GOT3 (cell line): ENCODE measurements around the gene PLCH1.

Experiments
- DNase-seq: peaks from one replicate; lab custom pipeline; 2025; ENCODE audit warnings: mixed read lengths; lab: John Stamatoyannopoulos, UW

Gene PLCH1

DNA sequence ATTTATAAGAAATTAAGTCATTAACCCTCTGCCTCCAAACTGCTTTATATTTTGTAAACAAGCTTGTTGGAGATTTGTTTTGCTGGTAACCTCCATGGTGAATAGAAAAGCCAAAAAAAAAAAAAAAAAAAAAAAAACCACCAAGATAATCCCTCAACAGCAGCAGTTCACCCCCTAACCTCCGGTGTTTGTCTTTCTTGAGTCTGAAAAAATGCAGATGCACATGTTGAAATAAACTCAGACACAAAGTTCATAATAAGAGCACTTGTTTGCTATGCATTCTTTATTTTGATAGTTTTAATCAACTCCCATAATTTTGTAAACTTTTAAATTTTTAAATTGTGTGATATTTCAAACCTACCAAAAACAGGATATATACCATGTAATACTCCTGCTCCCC is 1.8 kb upstream of the PLCH1 start:
- no peak for DNase-seq

DNA sequence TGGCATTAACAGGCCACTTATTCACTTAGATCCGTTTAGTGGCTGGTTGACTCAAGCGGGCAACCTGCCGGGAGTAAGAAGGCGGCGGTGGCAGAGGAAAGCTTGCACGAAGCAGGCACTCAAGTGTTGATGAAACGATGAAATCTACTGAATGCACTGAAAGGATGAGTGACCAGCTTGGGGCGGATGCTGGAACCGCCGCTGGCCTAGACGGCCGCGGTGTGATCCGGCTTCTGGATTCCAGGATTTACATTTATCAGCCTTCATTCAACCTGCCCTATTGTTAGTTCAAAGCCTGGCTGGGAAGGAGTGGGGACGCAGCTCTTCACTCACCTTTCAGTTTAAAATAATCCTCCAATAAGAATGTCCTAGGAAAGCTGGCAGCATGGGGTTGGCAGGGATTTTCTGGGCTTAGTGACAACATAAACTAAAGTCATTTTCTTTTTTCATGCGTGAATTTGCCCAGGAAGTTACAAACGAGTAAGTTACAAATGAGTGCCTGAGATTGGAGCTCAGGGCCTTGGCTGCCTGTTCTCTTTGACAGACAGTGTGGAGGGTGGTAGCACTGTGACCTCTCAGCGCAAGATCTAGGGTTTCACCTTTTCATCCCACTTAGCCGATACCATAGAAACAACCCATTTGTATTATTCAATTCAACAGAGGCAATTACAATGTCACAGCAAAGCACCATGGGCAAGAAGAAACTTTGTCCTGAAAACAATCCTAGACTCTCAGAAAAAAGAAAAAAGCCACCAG is 1.1 kb upstream of the PLCH1 start:
- DNase-seq: no peak

DNA sequence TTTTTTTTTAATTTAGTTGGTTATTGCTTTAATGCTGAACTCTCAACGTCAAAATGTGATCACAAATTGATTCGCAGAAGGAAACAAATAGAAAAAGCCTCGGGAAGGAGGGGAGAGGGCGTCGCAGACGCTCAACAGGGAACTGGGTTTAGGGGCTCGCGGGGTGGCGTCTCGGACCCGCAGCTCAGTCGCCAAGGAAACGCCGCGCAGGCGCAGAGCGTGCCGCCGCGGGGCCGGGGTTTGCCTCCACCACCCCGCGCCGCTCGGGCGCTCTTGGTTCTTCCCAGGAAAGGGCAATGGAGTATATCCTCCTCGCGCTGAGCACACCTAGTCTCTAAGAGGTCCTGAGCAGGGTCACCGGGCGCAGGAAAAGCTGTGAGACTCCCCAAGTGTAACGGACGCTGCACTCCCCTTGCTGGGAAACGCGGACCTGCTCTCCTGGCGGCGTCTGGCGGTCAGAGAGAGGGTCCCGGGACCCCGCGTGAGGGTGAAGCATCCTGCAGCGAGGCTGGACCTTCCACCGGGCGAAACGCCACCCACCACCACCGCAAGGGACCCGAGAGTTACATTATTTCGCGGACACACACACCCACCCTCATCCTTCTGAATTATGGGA is 753 bp downstream of the PLCH1 start:
- DNase-seq: no peak

DNA sequence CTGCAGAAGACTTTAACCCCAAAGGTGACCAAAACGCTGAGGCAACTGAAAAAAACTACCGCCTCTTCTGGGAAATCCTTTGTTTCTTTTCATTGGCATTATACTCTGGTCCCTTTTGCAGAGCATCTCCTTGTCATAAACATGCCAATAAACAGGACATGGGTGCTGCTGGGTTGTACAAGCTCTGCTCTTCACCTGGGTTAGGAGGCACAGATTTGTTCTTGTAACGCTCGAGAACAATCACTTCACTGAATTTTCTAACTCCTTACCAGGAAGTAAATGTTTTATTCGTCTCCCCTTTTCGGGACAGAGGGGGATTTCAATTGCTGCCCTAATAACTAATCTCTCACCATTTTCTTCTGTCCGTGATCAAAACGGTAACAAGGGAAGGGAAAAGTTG is 1.3 kb downstream of the PLCH1 start:
- no peak for DNase-seq

DNA sequence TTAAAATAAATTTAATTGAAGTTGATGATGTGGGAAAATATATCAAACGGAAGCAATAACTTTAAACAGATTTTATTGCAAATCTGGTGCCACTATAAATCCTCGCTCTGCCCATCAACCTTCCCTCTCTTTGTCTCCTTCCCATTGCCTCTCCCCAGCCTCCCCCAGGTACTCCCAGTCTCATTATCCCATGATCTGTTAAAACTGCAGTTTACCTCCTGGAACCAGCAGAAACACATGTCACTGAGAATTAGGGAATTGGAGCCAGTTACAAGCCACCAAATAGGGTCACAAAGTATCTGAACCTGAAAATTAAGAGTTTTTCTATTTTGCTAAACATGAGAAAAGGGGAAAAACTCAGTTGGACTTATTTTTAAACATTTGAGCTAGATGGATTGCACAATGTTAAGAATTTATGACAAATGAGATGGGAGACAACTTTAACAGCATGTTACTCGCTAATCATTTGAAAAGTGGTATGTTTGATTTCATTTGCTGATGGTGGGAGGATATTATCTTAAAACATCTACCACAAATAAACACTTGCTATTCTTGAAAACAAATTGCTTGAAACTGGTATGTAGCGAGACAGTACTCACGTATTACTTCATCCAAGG is 2.4 kb downstream of the PLCH1 start:
- DNase-seq: no peak

DNA sequence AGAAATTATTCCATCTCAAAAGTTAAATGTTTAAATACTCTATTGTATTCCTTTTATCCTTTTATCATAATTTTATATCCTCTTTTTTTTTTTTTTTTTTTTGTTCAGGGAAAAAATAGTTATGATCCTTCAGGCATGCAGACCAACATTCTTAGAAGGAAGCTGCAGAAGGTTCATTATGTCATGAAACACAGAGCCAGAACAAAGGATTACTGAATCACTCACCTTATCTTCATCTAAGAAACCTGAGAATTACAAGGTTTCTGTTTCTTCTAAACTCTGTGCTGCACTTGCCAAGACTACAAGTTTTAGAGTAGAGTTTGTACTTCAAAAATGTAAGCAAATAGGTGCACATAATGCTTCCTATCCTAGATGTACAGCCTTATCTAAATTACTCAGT is 3.3 kb downstream of the PLCH1 start:
- DNase-seq: no peak

DNA sequence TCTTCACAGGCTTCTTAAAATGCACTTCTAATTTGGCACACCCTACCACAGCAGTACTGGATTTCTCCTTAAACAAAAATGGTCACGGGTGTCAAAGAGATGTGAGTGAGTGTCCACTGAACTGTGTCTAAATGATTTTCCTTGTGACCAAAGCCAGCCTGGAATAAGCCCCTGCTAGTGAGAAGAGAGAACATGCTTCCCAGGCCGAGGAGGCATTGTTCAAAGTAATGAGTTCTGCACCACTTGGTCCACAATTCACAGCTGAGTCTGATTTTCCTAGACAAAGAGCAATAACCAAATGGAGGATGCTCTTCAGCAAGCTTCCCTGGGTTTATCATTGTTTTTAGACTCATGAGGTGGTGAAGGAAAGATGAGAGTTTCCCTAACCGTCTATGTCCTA is 3.8 kb downstream of the PLCH1 start:
- DNase-seq: no peak

DNA sequence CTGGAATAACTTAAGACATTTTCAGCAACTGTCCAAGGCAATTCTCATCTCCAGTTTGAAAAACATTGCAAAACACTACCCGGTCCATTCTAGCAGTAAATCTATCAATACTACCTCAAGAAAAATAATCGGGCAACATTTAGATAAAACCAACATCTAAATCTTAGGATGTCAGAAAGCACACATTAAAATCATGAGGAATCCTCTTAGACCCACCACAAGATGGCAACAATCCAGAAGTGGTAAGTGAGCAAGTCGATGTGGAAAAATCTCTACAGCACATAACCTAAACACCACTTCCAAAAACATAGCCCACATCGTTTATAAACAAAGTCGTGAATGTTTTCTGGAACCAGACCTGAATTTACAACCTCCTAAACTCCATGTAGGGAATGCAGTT is 5.7 kb downstream of the PLCH1 start:
- DNase-seq: no peak

DNA sequence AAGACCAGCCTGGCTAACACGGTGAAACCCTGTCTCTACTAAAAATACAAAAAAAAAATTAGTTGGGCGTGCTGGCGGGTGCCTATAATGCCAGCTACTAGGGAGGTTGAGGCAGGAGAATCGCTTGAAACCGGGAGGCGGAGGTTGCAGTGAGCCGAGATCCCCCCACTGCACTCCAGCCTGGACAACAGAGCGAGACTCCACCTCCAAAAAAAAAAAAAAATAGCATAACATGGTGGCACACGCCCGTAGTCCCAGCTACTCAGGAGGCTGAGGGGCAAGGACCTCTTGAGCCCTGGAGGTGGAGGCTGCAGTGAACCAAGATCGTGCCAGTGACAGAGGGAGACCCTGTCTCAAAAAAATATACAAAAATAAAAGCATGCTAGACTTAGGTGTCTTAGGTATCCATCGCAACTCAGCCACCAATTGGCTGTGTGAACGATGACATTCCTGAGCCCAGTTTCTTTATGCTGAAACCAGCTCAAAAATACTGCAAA is 6.2 kb downstream of the PLCH1 start:
- DNase-seq: no peak

DNA sequence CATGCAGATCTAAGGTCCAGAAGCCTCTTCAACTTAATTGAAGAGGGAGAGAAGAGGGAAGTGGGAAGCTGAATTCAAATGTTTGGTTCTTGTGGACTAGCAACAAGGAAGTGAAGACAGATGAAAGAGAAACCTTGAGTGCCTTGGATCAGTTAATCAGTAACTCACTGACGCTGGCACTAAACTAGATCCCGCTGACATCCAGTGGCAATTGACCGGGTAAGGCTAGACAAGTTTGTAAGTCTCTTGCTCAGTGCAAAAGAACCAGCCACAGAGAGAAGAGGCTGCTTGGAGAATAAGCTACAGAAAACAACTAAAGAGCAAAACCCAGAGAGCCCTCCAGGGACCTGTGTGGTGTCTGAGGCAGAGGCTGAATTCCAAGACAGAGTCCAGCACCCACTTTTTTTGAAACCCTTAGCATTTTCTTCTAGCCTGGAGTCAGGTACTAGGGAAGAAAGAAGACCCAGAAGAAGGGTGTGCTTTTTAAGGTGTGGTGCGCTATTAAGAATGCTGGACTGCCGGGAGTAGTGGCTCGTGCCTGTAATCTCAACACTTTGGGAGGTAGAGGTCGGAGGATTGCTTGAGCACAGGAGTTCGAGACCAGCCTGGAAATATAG is 6.9 kb downstream of the PLCH1 start:
- DNase-seq: no peak

DNA sequence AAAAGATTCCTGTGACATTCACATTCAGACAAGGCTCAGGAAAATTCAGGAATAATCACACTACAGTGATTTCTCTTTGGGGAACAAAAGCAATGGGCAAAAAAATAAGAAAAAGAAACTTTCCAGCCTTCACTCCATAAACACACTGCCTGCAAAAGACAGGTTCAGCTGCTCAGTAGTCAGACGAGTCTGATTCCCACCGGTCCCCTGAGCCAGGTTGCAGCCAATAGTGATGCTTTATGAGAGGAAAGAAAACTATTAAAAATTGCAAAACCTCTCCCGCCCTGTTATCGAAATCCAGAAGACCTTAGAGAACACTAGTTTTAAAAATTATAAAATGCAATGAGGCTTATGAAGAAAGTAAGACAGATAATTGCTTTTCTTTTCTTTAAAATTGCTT is 8.5 kb downstream of the PLCH1 start:
- DNase-seq: no peak

DNA sequence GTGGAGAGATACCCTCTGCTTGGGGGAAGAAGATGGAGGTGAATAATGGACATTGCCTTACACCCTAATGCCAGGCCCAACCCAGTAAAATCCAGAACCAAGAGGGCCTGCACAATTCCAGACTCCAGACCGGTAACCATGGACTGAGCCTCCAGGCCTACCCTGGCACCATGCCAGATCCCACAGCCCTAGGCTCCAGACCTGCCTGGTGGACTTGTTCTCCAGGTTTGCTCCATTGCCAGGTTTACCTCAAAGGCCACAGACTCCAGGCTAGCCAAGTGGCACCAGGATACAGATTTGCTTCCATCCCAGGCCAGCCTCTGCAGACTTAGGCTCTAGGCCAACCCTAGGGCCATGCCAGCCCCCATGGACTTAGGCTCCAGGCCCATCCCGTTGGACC is 14.0 kb downstream of the PLCH1 start:
- DNase-seq: no peak

DNA sequence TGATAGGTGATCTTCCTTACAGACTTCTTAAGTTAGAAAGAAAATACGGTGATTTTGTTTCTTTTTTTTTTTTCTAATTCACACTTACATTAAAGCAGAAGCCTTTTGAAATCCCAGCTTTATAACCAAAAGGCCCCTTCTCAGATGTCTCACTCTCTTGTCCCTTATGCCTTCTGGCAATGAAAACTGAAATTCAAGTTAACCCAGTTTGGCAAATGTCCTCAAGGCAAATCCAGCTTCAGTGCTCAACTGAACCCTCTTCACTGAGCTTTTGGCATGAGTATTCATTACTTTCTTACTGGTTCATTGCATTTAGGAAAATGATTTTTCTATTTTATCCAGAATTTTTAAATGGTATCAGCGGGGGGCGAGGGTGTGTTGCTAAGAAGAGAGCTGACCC is 17.0 kb downstream of the PLCH1 start:
- no peak for DNase-seq

DNA sequence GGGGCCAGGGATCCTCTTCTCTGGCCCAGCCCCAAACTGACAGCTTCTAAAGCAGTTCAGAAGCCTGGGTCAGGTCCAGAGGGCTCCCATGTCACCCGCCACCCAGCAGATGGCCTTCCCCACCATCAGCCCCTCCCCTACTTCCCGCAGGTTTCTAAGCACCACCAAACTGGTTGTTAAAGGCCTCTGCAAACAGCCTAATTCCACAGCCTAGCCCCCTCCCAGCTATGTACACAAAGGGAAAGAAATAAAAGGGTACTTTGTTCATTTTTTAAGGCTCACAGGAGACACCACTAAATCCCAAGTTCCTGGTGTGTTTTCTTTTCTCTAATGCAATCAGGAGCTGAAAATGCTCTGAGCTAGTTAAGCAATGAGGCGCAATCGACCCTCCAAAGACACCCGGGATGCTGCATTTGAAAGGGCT is 30.6 kb downstream of the PLCH1 start:
- no peak for DNase-seq

DNA sequence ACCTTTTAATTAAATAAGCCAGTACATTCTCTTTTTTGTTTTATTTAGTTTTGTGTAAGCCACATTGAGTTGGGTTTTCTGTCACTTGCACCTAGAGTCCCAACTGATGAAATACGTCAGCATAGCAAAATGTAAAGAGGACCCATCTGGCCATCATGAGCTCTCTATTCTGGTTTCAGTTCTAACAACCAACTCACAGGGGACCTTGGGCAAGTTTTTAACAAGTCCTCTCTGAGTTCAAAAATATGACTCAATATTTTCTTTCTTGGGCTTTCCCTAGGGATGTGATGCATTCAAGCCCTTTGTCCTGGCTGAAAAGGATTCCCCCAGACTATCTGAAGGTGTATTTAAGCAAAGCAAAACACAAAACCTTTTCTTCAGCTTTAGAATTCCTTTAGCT is 32.9 kb downstream of the PLCH1 start:
- no peak for DNase-seq

DNA sequence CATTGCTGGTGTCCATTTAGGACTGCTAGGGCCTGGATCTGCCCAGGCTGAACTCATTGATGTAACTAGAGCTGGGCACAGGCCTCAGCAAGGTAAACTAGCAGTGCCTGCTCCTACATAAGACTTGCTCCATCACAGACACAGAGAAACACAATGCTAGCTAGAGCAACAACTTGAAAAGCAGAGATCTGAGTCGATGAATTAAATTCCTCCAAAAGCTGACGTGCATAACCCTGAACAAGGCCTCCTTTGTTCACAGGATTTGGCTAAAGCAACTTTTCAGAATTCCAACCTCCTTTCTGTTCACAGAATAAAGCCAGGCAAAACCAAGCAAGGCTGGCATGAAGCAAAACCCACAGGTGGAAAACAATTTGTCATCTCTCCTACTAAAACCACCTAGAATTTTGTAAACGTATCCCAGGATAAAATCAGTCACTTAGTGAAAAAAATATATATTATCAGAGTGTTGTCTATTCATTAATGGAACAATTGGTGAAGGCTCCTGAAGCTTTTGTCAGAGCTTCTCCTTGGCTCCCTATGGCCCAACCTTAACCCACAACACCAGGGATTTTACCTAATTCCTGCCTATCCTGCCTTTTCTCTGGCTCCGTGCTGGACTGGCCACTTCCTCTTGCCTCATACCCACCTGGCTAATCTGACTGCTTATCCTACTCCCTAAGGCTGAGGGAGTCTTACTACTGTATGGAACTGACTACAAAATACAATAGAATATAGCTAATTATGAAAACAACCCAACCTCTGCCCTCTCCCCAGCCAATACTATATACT is 39.9 kb downstream of the PLCH1 start:
- DNase-seq: no peak

DNA sequence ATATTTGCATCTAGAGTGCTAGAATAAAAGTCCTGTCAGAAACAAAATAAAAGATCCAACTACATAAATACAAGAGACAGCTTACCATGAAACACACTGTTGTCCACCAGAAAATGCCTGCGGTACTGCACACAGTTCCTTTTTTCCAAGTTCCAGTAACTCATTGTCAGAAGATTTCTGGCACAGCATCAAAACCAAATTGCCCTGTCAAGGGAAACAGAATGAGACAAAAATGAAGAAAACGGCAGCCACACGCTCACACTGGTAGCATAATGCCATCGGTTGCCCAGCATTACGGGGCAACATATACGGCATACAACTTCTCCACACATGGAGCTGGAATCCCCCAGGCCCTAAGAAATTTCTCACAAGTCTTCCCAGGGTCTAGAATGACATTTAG is 40.8 kb downstream of the PLCH1 start:
- DNase-seq: no peak

DNA sequence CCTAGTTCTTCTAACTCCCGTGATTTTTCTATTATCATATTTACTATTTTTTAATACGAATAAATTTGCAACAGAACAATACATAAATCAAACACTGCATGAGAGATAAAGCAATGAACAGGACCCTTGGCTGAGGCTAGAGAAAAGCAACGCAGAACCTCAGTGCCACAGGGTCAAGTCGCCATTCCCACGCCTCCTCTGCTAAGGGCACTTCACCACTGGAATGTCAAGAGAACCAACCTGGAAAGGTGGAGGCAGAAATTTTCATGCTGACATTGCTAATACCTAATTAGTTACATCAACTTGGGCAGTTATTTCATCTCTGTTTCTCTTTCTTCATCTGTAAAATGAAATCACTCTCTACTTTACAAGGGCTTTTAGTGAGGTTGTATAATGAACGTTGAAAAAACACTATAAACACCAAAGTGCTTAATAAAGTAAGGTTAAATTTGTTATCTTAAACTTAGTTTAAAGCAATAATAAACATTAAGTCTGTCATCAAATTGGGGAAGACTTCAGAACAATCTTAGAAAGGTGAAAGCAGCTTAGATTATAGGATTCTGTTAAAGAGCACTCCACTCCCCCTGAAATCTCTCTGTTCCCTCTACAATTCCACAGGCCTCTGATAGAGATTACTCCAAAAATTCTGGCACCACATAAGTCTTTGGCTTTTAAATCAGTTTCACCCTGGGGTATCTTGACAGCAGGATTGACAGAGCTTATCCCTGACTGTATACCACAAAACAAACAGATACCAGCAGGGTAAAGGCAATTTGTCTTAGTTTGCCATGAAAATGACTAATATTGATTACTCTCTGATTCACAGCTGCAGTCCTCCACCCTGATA is 41.9 kb downstream of the PLCH1 start:
- no peak for DNase-seq

DNA sequence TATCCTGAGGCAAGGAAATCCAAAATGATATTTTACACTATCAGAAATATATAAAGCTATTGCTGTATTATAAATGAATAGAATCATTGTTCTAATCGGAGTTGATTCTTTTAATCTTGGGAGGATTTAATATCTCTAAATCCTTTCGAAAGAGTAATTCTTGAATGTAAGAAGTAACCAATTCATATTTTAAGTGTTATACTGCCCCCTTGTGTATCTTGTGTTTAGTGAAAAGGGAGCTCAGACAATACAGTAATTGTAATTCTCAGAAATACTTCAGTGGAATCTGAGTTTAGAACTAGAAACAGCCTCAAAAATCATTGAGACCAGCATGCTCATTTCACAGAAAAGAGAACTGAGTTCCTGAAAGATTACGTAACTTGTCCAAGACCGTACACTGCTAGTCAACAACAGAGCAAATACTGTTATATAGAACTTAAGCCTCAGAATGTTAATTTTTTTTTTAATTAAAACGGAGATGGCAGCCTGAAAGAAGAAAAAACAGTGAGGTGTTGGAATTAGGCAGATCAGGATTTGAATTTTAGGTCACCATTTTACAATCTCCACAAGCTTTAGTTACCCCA is 42.9 kb downstream of the PLCH1 start:
- no peak for DNase-seq

DNA sequence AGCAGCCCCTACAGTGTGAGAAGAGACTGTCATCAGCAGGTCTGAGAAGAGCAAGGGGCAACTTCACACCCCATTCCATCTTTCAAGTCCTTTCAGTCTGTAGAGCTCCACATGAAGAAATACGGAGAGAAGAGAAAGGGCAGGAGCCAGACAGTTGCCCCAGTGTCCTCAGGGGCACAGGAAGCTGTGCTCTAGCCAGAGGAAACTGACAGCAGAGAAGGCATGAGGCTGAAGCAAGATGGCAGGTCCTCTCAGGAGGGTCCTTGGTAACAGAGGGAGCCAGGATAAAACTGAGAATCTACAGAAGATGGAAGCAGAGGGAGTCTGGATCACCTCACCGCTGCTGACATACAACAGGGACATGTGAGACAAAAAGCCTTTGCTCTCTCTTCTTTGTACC is 47.3 kb downstream of the PLCH1 start:
- no peak for DNase-seq

DNA sequence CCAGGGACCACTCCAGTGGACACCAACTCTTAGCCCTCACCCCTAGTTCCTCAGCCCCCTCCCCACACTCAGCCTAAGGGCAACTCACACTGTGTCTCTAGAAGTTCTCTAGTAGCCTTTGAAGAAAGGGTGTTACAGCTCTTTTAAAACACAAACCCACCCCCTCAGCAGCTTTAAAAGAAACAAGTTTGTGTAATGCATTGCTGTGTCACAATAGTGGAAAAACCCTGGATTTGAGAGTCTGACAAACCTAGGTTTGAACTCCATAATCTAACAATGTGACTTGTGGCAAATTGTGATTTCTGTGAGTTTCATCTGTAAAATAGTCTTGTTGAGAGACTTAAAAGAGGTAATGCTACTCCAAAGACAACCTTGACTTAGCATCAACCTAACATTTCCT is 54.0 kb downstream of the PLCH1 start:
- DNase-seq: no peak
